ENCODE results near the gene HLTF.
"Not testable (repeated sequence)": the region's sequence is repeated elsewhere in the genome, so short reads cannot be mapped to it uniquely, and the experiment has no call there.

HLTF gene

GRCh38 chr3:148990236-148990635 lies 96.1 kb downstream of the HLTF start:
- no peak for DNase-seq

- DNase-seq, result not testable (repeated sequence)
Observed at GRCh38 chr3:148987551-148987950, 98.8 kb downstream of the HLTF start.

- DNase-seq, result no peak
Observed at GRCh38 chr3:148981273-148981672, 105.1 kb downstream of the HLTF start.
